HG02759 (cell line): Measurements from ENCODE around the gene CAMK2A.

Experiments
- ATAC-seq: cut with Tn5 transposase; IDR thresholded peaks from one replicate; pipeline ENCODE4 v1.9.1; 2021; ENCODE audit warnings: mild to moderate bottlenecking, moderate library complexity; ENCODE audit not compliant: unreplicated experiment

Gene CAMK2A

DNA sequence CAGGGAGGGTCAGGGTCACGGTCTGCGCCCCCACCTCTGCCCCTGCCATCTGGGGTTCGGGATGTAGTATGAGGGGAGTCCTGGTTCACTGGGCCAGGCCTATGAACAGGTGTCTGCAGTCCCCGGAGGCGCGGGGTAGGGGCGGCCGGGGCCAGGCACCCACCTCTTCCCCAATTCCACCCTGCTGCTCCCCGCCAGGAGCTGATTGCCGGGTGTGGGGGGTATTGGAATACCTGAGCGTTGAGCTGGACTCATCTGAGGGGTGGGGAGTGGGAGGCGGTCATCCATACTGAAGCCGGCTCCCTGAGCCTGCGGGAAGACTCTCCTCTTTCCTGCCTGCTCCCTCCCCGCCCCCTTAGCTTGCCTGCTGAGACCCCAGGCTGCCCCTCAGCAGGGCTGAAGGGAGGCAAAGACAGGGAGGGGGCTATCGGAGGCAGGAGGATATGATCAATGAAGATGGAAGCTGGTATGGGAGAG, 99.0 kb downstream of the CAMK2A start:
- no peak for ATAC-seq

DNA sequence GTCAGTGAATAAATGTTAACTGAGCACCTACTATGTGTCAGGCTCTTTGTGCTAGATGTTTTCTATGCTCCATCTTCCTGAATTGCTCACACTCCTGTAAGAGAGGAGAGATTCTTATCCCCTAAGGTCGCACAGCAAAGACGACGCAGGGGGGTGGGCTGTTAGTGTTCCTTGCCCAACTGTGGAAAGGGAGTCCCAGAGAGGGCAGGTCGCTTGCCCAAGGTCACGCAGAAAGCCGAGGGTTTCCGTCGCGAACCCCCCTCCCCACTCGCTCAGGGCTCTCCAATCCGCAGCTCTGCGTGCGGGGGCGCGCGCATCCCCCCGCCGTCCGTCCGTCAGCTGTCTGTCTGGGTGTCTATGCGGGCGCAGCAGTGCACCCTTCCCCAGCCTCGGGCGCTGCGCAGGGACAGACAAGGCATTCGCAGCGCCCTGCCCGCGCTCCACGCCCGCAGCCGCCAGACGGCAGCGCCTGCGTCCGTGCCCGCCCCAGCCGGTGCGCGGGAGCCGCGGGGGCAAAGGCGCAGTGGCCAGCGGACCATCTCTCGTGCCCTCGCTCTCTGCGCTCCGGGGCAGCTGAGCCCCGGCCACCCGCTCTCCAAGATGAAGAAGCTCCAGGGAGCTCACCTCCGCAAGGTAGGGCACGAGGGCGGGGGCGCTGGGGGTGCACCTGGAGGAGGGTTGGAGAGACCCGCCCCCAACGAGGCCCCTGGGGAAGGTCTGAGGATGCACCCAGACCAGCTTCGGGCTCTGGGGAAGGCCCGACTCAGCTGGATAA, 99.7 kb downstream of the CAMK2A start, which contains the start of gene SLC6A7:
Gene SLC6A7 (plus strand): TSS at position 335 of the 775 bp plus-strand sequence. CDS start 266 bp downstream, at position 601.
- no peak for ATAC-seq

DNA sequence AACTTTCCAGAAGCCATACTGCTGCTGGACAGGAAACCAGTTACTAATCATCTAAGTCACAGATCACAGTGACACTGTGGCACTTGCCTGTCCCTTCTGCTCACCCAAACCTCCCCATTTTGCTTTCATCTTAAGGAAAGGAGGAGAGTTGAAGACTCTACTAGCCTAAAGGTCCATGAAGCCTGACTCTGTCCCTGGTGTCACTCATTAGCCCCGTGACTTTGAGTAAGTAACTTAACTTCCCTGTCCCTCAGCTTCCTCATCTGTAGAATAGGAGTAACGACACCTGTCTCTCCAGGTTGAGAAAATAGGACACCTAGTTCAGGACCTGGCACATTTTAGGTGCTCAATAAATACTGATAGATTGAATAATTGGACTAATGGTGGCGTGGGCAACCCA, 100.2 kb downstream of the CAMK2A start:
- no peak for ATAC-seq

- no peak for ATAC-seq
Measured at GRCh38 chr5:150188146-150188842, 101.3 kb downstream of the CAMK2A start.

GRCh38 chr5:150186897-150187296, 102.7 kb downstream of the CAMK2A start:
- ATAC-seq = no peak

DNA sequence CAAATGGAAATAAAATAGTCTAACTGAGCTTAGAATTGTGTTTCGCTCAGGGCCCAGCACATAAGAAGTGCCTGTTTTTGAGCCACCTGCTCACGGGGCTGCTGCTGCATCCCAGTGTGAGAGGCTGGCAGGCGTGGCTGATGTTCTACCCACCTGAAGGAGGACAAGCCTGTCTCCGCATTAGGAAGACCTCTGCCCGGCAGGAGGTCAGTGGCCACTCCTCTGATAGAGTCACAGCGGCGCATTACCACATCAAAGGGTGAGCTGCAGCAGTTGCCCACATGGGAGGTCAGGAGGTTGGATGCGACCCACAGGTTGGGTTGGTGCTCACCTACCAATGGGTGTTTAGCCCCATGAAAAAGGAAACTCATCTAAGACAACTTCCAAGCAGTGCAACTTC, 103.4 kb downstream of the CAMK2A start:
- no peak for ATAC-seq

DNA sequence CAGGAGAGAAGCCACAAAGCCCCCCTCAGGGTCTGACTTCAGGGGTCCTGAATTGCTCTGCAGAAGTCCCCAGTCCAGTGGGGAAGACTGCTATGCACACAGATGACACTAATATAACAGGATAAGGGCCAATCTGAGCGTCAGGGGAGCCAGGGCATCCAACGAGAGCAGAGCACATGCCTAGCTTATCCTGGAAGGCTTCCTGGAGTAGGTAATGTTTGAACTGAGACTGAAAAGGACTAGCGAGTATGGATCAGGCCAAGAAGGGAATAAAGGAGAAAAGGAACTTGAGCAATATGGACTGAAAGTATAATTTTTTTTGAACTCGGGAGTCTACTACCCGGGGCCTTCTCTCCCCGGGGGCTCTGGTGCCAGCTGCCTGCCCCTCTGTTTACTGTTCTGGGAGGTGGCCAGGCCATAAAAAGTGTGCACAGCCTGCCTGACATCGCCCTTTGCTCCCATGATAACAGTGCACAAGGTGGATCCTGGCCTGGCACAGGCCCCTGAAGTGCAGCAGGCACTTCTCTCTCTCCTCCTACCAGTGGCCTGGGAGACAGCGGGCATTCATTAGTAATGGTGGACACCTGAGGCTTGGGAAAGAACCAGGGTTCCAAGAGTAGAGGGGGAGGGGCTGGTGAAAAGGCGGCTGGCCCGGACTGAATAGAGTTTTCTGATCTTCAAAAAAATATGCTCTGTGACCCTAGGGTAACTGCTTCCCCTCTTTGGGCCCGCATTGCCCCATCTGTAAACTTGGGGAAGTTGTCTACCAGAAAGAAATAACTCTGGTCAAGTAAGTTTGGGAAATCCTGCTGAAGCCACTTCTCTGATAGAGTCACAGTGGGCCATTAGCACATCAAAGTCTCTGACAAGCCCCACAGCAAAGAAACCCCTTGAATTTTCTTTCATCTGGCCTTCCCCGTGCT, 104.3 kb downstream of the CAMK2A start:
- no peak for ATAC-seq

- no peak for ATAC-seq
Measured at GRCh38 chr5:150184006-150184405, 105.6 kb downstream of the CAMK2A start.

GRCh38 chr5:150183436-150183835, 106.1 kb downstream of the CAMK2A start:
- ATAC-seq = no peak

- ATAC-seq = no peak
Measured at GRCh38 chr5:150182774-150183173, 106.8 kb downstream of the CAMK2A start.

DNA sequence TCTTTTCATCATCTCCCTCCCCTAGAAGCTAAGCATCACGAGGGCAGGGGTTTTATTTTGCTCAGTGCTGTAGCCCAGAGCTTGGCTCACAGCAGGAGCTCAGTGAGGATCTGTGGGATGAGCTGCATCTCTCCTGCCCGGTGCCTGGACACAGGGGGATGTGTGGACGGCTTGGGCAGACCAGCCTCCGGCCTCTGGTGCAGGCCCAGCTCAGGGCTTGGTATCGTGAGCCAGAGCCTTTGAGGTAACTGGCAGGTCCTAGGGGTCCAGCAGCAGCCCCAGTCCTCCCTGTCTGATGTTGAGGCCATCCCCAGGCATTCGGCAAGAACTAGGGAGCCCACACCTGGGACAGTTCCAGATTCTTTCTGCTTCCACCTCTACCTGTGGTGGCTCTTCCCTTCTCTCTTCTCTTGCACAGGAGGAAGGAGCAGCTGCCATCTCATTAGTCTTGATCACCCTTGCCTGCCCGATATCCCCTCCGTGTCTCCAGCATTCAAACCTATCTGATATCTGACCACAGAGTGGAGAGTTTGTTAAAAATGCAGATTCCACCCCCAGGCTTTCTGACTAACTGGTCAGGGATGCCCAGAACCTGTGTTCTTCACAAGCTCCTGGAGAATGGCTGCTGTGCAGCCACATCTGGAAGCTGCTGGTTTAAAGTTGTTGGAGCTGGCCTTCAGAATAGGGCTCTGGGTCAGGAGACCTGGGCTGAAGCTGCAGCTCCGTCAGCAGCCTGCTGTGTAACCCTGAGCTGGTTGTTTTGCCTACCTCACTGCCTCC, 107.6 kb downstream of the CAMK2A start:
- no peak for ATAC-seq

- no peak for ATAC-seq
Measured at GRCh38 chr5:150181027-150181426, 108.5 kb downstream of the CAMK2A start.

GRCh38 chr5:150180241-150181026, 109.1 kb downstream of the CAMK2A start:
- no peak for ATAC-seq

DNA sequence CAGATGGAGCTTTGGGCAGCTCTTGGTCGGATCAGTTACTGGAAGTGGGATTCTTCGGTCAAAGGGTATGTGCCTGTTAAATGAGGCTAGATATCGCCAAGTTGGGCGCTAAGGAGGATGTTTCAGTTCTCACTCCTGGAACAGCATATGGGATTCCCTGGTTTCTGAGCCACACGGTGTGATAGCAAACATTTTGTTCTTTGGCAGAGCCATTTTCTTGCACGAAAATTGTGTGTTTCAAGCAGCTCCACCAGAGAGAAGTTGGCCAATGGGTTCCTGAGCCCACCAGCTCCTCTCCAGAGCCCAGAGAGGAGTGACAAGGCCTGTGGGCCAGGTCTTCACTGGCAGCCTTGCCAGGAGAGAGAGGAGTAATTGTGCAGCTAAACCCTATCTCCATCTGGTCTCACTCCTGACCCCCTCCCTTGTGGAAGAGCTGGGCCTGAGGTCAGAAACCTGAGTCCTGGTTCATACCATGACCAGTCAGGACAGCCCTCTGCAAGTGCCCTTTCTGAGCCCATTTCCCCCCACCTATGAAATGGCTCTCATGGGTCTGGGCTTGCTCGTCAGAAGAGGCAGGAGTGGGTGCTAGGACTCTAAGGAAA, 110.5 kb downstream of the CAMK2A start:
- no peak for ATAC-seq

- peak; percentile 75 for ATAC-seq
Measured at GRCh38 chr5:150178262-150178661, 111.3 kb downstream of the CAMK2A start.

DNA sequence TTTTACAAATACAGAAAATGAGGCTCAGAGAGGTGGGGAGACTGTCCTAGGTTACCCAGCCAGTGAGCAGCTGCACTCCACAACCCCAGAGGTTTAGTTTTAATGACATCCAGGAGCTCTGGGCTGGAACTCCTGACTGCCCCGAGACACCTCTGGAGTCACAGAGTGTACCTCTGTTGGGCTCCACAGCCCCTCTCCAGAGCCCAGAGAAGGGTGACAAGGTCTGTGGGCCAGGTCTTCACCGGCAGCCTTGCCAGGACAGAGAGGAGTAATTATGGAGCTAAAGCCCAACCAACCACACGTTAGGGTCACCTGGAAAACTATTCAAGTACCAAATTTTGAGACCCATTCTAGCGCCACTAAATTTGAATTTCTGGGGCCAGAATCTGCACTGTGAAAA, 111.9 kb downstream of the CAMK2A start:
- no peak for ATAC-seq

DNA sequence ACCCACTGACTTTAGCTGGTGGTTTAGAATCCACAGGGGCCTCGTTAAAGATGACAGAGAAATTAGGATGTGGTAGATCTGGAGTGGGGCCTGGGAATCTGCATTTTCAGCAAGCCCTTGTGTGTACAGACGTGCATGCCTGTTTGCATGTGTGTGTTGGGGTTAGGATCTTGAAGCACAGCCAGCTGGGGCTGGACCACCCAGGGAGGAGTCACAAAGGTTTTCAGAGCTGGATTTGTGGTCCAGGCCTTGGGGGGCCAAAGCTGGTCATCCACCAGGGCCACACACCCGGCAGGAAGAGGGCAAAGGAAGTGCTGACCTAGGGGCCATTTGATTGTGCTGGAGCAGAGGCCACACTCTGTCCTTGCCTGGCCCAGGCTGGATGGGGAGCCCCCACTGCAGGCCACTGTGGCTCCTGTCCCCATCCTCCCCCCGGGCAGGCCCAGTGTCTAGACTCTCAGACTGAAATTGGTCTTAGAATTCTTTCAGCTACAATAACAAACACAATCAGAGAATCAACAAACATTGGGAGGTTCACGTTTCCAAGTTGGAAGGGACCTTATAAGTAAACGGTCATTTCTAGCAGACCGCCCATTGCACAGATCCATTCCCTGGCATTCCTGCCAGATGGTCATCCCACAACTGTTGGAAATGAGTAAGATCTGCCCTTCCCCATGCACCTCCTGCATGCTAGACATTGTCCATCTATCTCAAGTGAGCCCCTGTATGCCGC, 112.7 kb downstream of the CAMK2A start:
- no peak for ATAC-seq

DNA sequence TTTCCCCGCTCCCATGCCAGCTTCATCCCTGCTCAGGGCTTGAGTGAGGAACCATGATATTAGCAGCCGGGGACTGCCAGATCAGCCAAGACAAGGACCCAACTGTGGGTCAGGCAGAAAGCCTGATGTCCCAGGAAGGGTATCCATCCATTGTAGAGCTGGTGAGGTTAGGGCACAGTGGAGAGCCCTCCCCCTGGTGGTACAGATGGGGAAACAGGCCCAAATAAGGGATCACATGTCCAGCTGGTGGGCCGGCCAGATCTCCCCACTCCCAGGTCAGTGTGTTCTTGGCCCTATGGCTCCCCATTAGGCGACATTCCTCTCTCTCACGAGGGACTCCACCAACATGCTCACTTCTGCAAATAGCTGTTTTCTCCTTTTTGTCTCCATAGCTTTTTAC, 114.0 kb downstream of the CAMK2A start:
- ATAC-seq = no peak
